Body of pancreas (tissue), 4 donors: ENCODE data around the gene UPF3B. TPM values are rescaled to one million over a fixed set of nuclear protein-coding genes. Genes with fewer than 3 reads are reported as not detected.
"Not testable (repeated sequence)": the region's sequence is repeated elsewhere in the genome, so short reads cannot be mapped to it uniquely, and the experiment has no call there.

Source experiments
- ATAC-seq: fragments of 150-250 bp; one replicate; pipeline ENCODE4 v1.9.1; 2016
- DNase-seq, 4 donors: peaks; one replicate each; pipeline ENCODE4 v3.0.0-alpha.2; 2019
- H3K27ac ChIP-seq, 4 donors: fragments of 200-600 bp; sonication (generic); 1 replicate in 3 of 4; 2 replicates in 1 of 4; pipeline versions ENCODE4 v1.5.1 to v1.6.1; 2016 to 2019; ENCODE audit warnings: mild to moderate bottlenecking in 1 of 4, mixed read lengths in 1 of 4, moderate library complexity in 1 of 4
- H3K27me3 ChIP-seq, 2 donors: fragments of 200-600 bp; sonication (generic); one replicate each; pipeline ENCODE4 v1.6.0; 2016; ENCODE audit warnings: mild to moderate bottlenecking in 1 of 2
- H3K36me3 ChIP-seq, 2 donors: fragments of 200-600 bp; sonication (generic); replicated peaks in 1 of 2; 2 replicates each; pipeline ENCODE4 v1.5.1; 2016; ENCODE audit warnings: low read depth in 2 of 2; ENCODE audit not compliant: insufficient read depth in 1 of 2
- H3K4me1 ChIP-seq: fragments of 200-600 bp; sonication (generic); one replicate; pipeline ENCODE4 v1.6.0; 2016
- H3K4me3 ChIP-seq, 2 donors: fragments of 200-600 bp; sonication (generic); 1 replicate in 1 of 2; 2 replicates in 1 of 2; pipeline ENCODE4 v1.5.1; 2016 to 2019
- H3K9me3 ChIP-seq, 3 donors: fragments of 200-600 bp; sonication (generic); 1 replicate in 2 of 3; 2 replicates in 1 of 3; pipeline ENCODE4 v1.5.1; 2016
- POLR2A ChIP-seq, 3 donors: fragments of 450-650 bp; IDR thresholded peaks; one replicate each; pipeline ENCODE4 v1.6.1; 2016; ENCODE audit warnings: antibody characterized with exemption in 3 of 3, mild to moderate bottlenecking in 2 of 3
- WGBS, 2 donors: methylation state at CpG; one replicate each; pipeline ENCODE4 v1.1.5; 2017; 5-methylcytosine and 5-hydroxymethylcytosine counted together
- intact Hi-C: fragments of 100-400 bp; cut with DNase I; formaldehyde crosslinking; loops from one replicate; pipeline ENCODE4 v1.15.1; 2023
- total RNA-seq, 2 donors: library from RNA; depleted of rRNA; stranded (reverse); fragments of >200 nt; gene quantifications; one replicate each; pipeline ENCODE4 v1.1.0, GENCODE V29; 2016
- TF ChIP-seq, protein P1 (sequence below), 7 experiments: fragments of 450-650 bp in 4 of 7; fragments of 200-600 bp in 3 of 7; sonication (generic) in 3 of 7; IDR thresholded peaks; one replicate each; pipeline ENCODE4 v1.5.1; 2016 to 2019; ENCODE audit warnings: antibody characterized with exemption in 7 of 7

The UPF3B gene
- total RNA-seq, 2 donors from 2014 or later = 2.6 to 4.2 TPM

GRCh38 chrX:119853444-119853843 lies 681 bp upstream of the UPF3B start:
- no peaks in the 10 kb centered on the region for H3K9me3 ChIP-seq
- WGBS, 2 donors = 3 to 5% methylated on average over 10 of the region's 10 CpGs
- TF ChIP-seq POLR2A (IDR thresholded peaks at IDR 0.05) = no peak
- TF ChIP-seq, protein P1, sequence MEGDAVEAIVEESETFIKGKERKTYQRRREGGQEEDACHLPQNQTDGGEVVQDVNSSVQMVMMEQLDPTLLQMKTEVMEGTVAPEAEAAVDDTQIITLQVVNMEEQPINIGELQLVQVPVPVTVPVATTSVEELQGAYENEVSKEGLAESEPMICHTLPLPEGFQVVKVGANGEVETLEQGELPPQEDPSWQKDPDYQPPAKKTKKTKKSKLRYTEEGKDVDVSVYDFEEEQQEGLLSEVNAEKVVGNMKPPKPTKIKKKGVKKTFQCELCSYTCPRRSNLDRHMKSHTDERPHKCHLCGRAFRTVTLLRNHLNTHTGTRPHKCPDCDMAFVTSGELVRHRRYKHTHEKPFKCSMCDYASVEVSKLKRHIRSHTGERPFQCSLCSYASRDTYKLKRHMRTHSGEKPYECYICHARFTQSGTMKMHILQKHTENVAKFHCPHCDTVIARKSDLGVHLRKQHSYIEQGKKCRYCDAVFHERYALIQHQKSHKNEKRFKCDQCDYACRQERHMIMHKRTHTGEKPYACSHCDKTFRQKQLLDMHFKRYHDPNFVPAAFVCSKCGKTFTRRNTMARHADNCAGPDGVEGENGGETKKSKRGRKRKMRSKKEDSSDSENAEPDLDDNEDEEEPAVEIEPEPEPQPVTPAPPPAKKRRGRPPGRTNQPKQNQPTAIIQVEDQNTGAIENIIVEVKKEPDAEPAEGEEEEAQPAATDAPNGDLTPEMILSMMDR (IDR thresholded peaks at IDR 0.05) = no peak
- DNase-seq = peak in 1 of 4 donors; percentile 19
- no peaks in the 10 kb centered on the region for H3K4me1 ChIP-seq
- ATAC-seq = peak; percentile 26
- H3K27ac ChIP-seq = peak overlapping the region in 3 of 4 donors; percentile 38 to 94 (median 92)
- H3K36me3 ChIP-seq = no peaks in the 10 kb centered on the region
- no peaks in the 10 kb centered on the region for H3K27me3 ChIP-seq
- intact Hi-C loops = no loop called here
- H3K4me3 ChIP-seq = no peak overlapping the region

DNA sequence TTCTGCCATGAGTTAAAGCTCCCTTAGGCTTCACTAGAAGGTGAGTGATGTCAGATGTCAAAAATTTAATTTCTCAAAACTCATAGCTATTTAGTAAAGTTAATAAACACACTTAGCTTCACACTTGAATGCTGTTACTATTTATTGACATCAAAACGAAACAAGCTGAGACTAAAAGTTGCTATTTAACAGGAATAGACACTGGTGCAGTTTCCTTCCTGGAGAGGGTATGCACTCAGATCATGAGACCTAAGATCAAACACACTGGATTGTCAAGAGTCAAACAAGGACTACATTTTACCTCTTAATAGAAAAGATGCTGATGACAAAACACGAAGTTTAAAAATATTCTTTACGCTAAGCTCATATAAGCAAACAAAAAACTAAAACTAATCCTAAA lies 18.9 kb downstream of the UPF3B start:
- Histone ChIP-seq H3K36me3 (no peaks in the 10 kb centered on the region), H3K4me3 (no peak overlapping the region), H3K27ac (no peak overlapping the region), H3K27me3 (no peaks in the 10 kb centered on the region), H3K4me1 (no peaks in the 10 kb centered on the region), H3K9me3 (no peaks in the 10 kb centered on the region)
- no peak for TF ChIP-seq POLR2A (IDR thresholded peaks at IDR 0.05)
- TF ChIP-seq, protein P1 (IDR thresholded peaks at IDR 0.05) = no peak
- ATAC-seq = no peak
- DNase-seq = no peak
- intact Hi-C loops = no loop called here
- 81 to 92% methylated on average over 3 of the region's 3 CpGs for whole genome bisulfite sequencing, 2 donors

DNA sequence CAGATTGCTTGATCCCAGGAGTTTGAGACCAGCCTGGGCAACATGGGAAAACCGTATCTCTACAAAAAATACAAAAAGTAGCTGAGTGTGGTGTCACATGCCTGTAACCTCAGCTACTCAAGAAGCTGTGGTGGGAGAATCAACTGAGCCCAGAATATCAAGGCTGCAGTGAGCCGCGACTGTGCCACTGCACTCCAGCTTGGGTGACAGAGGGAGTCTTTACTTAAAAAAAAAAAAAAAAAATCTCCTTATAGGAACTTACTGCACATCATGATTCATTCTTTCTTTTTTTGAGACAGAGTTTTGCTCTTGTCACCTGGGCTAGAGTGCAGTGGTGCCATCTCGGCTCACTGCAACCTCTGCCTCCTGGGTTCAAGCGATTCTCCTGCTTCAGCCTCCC lies 24.3 kb downstream of the UPF3B start:
- no peak for TF ChIP-seq POLR2A (IDR thresholded peaks at IDR 0.05)
- TF ChIP-seq, protein P1 (IDR thresholded peaks at IDR 0.05) = no peak
- no peak for DNase-seq
- Histone ChIP-seq H3K27ac (no peak overlapping the region), H3K27me3 (no peaks in the 10 kb centered on the region), H3K9me3 (no peaks in the 10 kb centered on the region), H3K4me3 (no peak overlapping the region), H3K4me1 (no peaks in the 10 kb centered on the region), H3K36me3 (no peaks in the 10 kb centered on the region)
- no peak for ATAC-seq
- intact Hi-C loops = no loop called here
- 95 to 97% methylated on average over 5 of the region's 5 CpGs for WGBS, 2 donors

- 45% methylated on average over 6 to 7 of the region's 7 CpGs for whole genome bisulfite sequencing, 2 donors
- no peak overlapping the region for H3K4me3 ChIP-seq
- DNase-seq (no peak), ATAC-seq (no peak)
- TF ChIP-seq, protein P1 (IDR thresholded peaks at IDR 0.05) = no peak
- no peak for TF ChIP-seq POLR2A (IDR thresholded peaks at IDR 0.05)
- H3K9me3 ChIP-seq = no peaks in the 10 kb centered on the region
- intact Hi-C loops = no loop called here
- no peak overlapping the region for H3K27ac ChIP-seq
- H3K27me3 ChIP-seq = no peaks in the 10 kb centered on the region
- no peaks in the 10 kb centered on the region for H3K36me3 ChIP-seq
- no peaks in the 10 kb centered on the region for H3K4me1 ChIP-seq
These were observed 26.3 kb downstream of the UPF3B start for GRCh38 chrX:119826399-119826959.

- 55% methylated on average over 2 of the region's 5 CpGs; no CpG with 5 or more reads in 1 of the 2 donors for WGBS, 2 donors
- ATAC-seq, H3K4me1 ChIP-seq, H3K4me3 ChIP-seq, DNase-seq, H3K27ac ChIP-seq, H3K9me3 ChIP-seq, H3K36me3 ChIP-seq, H3K27me3 ChIP-seq, intact Hi-C loops: not testable (repeated sequence)
These were observed 28.5 kb downstream of the UPF3B start for GRCh38 chrX:119824221-119824620.

DNA sequence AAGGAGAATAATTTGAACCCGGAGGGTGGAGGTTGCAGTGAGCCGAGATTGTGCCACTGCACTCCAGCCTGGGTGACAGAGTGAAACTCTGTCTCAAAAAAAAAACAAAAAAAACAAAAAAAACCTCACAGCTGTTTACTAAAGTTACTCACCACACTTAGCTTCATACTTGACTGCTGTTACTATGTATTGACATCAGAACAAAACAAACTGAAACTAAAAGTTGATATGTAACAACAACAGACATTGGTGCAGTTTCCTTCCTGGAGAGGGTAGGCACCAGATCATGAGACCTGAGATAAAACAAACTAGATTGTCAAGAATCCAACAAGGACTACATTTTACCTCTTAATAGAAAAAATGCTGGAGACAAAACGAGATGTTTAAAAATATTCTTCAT lies 31.1 kb downstream of the UPF3B start:
- DNase-seq = not testable (repeated sequence)

More for the DNA sequence above, 31.1 kb downstream of the UPF3B start:
- intact Hi-C loops, H3K27me3 ChIP-seq, H3K36me3 ChIP-seq, H3K9me3 ChIP-seq, H3K27ac ChIP-seq, ATAC-seq, H3K4me3 ChIP-seq, H3K4me1 ChIP-seq: not testable (repeated sequence)
- WGBS, 2 donors = 71 to 77% methylated on average over 3 of the region's 3 CpGs
